HG03159 (cell line): ENCODE data around the gene GPR107.
"Not testable (repeated sequence)": the region's sequence is repeated elsewhere in the genome, so short reads cannot be mapped to it uniquely, and the experiment has no call there.

ENCODE experiments used
- ATAC-seq: cut with Tn5 transposase; IDR thresholded peaks from one replicate; pipeline ENCODE4 v1.9.1; 2021; ENCODE audit warnings: mild to moderate bottlenecking, moderate library complexity; ENCODE audit not compliant: unreplicated experiment

The GPR107 gene

GRCh38 chr9:130053504-130054324, at the start of gene GPR107:
Gene GPR107, plus strand, starts transcription at chr9:130053906. Its CDS starts 27 bp downstream, at chr9:130053933.
- peak; percentile 76 for ATAC-seq

GRCh38 chr9:130003943-130004552, 49.7 kb upstream of the GPR107 start:
- no peak for ATAC-seq

- ATAC-seq: not testable (repeated sequence)
Measured at GRCh38 chr9:130006952-130007351, 46.8 kb upstream of the GPR107 start.

GRCh38 chr9:130008538-130008937, 45.2 kb upstream of the GPR107 start:
- ATAC-seq: no peak

GRCh38 chr9:130009546-130009945, 44.2 kb upstream of the GPR107 start:
- ATAC-seq: not testable (repeated sequence)

- no peak for ATAC-seq
Measured at GRCh38 chr9:130010151-130010988, 43.3 kb upstream of the GPR107 start.

GRCh38 chr9:130013326-130013725, 40.4 kb upstream of the GPR107 start:
- ATAC-seq: no peak

- ATAC-seq: no peak
Measured at GRCh38 chr9:130015353-130016019, 38.2 kb upstream of the GPR107 start.

GRCh38 chr9:130017076-130017475, 36.6 kb upstream of the GPR107 start:
- no peak for ATAC-seq

- not testable (repeated sequence) for ATAC-seq
Measured at GRCh38 chr9:130017510-130017909, 36.2 kb upstream of the GPR107 start.

GRCh38 chr9:130018265-130018664, 35.4 kb upstream of the GPR107 start:
- ATAC-seq: no peak

GRCh38 chr9:130020618-130021017, 33.1 kb upstream of the GPR107 start:
- no peak for ATAC-seq

- no peak for ATAC-seq
Measured at GRCh38 chr9:130021123-130021522, 32.6 kb upstream of the GPR107 start.

- not testable (repeated sequence) for ATAC-seq
Measured at GRCh38 chr9:130021842-130022241, 31.9 kb upstream of the GPR107 start.

GRCh38 chr9:130022566-130023143, 31.1 kb upstream of the GPR107 start:
- no peak for ATAC-seq

- no peak for ATAC-seq
Measured at GRCh38 chr9:130023144-130023787, 30.4 kb upstream of the GPR107 start.

GRCh38 chr9:130023994-130024596, 29.6 kb upstream of the GPR107 start:
- ATAC-seq: no peak

- ATAC-seq: no peak
Measured at GRCh38 chr9:130024597-130024994, 29.1 kb upstream of the GPR107 start.

GRCh38 chr9:130026583-130027340, 26.9 kb upstream of the GPR107 start:
- no peak for ATAC-seq
